Mucosa of descending colon (tissue), 3 donors: ENCODE measurements around the gene MYLK2. TPM values are rescaled to one million over a fixed set of nuclear protein-coding genes. Genes with fewer than 3 reads are reported as not detected.

ENCODE experiments used
- ATAC-seq: fragments of 200-7000 bp; cut with Tn5 transposase; one replicate; pipeline ENCODE4 v1.9.1; 2020; ENCODE audit warnings: mild to moderate bottlenecking, moderate library complexity
- DNase-seq, 3 donors: peaks; one replicate each; pipeline ENCODE4 v3.0.0-alpha.2; 2020
- H3K36me3 ChIP-seq: fragments of 200-600 bp; one replicate; pipeline ENCODE4 v1.8.0; 2021; ENCODE audit warnings: low read depth, mild to moderate bottlenecking
- H3K4me1 ChIP-seq: fragments of 200-600 bp; one replicate; pipeline ENCODE4 v1.8.0; 2021; ENCODE audit warnings: low read depth, mild to moderate bottlenecking
- H3K4me3 ChIP-seq: fragments of 200-600 bp; one replicate; pipeline ENCODE4 v1.8.0; 2021; ENCODE audit warnings: mild to moderate bottlenecking
- H3K9me3 ChIP-seq: fragments of 200-600 bp; one replicate; pipeline ENCODE4 v1.8.0; 2021; ENCODE audit warnings: mild to moderate bottlenecking
- CTCF ChIP-seq: fragments of 200-600 bp; IDR thresholded peaks from one replicate; pipeline ENCODE4 v1.8.0; 2022; ENCODE audit warnings: antibody characterized with exemption, mild to moderate bottlenecking
- intact Hi-C, 2 donors: fragments of 100-400 bp; cut with DNase I in 1 of 2; cut with micrococcal nuclease in 1 of 2; formaldehyde crosslinking; loops; one replicate each; pipeline versions ENCODE4 v1.11.0 to v1.11.1; 2022; cut with DNase I, micrococcal nuclease
- total RNA-seq, 3 donors: library from RNA; stranded (reverse); fragmentation: NEBNext Ultra II Directional in 2 of 3; extraction: Animal tissue kit (Norgen Biotek cat#: 25700) in 2 of 3; gene quantifications; one replicate each; pipeline versions ENCODE4 v1.2.1 to v1.2.4, GENCODE V29; 2021 to 2023
- donor health status: DM: no; HTN: no; CAD: no; lungs with moderate emphysema.
- donor health status: DM: no; HTN: no; CAD: no.
- donor health status: DM: no; HTN: yes; CAD: no.

MYLK2 gene
- total RNA-seq, 3 donors from 2014 or later, result 0.09 to 0.31 TPM; not detected in 1

DNA sequence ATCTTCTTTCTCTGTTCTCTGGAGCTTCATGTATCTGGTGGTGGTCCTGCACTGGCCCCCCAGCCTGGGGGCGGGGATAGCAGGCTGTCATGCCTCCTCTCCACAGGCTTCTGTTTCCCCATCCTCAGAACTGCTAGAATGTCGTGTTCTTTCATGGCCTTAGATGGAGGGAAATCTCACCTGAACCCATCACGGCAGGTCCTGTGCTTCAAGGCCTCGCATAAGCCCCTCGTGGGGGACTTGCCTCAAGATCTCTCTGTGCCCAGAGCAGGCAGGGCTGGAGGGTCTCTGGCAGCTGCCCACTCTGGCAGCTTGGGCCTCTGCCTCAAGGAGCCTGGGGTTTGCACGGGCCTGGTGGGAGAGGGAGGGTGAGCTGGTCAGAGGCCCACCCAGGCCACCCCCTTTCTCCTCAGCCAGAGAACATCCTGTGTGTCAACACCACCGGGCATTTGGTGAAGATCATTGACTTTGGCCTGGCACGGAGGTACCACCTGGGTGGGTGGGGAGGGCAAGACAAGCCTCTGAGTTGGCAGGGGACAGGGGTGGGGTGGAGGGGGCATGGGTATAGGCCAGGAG, 11.3 kb downstream of the MYLK2 start:
- intact Hi-C loops, result no loop called here
- no peaks in the 10 kb centered on the region for H3K9me3 ChIP-seq

DNA sequence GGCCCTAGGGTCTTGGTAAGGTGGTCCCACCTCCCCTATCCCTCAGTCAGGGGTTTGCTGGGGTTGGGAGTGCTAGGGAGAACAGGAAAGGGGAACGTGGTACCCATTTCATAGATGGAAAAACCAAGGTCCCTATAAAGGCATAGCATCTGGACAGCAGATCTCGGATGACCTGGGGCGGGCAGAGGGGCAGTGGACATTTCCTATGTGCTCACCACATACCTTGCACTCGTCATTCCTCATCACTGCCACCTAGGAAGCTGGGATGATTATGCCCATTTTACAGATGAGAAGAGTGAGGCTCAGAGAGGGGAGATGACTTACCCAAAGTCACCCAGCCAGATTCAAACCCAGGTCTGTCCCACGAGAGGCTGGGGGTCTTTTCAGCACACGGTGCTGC, 12.1 kb downstream of the MYLK2 start:
- ATAC-seq, result no peak
- H3K4me3 ChIP-seq, result no peak overlapping the region
- no peaks in the 10 kb centered on the region for H3K36me3 ChIP-seq
- DNase-seq, result no peak
- intact Hi-C loops, result no loop called here
- peaks cover 8% of the 10 kb centered on the region for H3K4me1 ChIP-seq
- no peak for TF ChIP-seq CTCF
- no peaks in the 10 kb centered on the region for H3K9me3 ChIP-seq

More for the DNA sequence above, 11.3 kb downstream of the MYLK2 start:
- ATAC-seq, result no peak
- no peak for DNase-seq
- H3K4me3 ChIP-seq, result no peak overlapping the region
- no peak for TF ChIP-seq CTCF
- H3K36me3 ChIP-seq, result no peaks in the 10 kb centered on the region
- peaks cover under 1% of the 10 kb centered on the region for H3K4me1 ChIP-seq

DNA sequence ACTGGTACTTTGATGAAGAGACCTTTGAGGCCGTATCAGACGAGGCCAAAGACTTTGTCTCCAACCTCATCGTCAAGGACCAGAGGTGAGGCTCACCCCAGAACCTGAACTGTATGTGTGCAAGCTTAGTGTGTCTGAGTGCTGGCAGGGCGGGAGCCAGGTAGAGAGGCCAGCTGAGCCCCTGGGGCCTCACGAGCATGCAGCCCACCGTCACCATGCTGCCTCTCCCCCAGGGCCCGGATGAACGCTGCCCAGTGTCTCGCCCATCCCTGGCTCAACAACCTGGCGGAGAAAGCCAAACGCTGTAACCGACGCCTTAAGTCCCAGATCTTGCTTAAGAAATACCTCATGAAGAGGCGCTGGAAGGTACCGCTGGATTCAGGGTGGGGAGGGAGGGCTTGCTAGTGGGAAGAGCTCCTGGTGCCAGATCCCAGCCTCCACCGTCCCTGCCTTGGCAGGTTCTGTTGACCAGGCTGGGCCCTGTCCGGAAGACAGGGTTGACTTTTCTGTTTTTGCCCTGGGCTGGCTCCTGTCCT, 12.7 kb downstream of the MYLK2 start:
- no peak for DNase-seq
- no peak for TF ChIP-seq CTCF
- no peak for ATAC-seq
- intact Hi-C loops, result no loop called here
- no peaks in the 10 kb centered on the region for H3K36me3 ChIP-seq
- H3K4me1 ChIP-seq, result peaks cover 13% of the 10 kb centered on the region
- no peaks in the 10 kb centered on the region for H3K9me3 ChIP-seq
- no peak overlapping the region for H3K4me3 ChIP-seq

DNA sequence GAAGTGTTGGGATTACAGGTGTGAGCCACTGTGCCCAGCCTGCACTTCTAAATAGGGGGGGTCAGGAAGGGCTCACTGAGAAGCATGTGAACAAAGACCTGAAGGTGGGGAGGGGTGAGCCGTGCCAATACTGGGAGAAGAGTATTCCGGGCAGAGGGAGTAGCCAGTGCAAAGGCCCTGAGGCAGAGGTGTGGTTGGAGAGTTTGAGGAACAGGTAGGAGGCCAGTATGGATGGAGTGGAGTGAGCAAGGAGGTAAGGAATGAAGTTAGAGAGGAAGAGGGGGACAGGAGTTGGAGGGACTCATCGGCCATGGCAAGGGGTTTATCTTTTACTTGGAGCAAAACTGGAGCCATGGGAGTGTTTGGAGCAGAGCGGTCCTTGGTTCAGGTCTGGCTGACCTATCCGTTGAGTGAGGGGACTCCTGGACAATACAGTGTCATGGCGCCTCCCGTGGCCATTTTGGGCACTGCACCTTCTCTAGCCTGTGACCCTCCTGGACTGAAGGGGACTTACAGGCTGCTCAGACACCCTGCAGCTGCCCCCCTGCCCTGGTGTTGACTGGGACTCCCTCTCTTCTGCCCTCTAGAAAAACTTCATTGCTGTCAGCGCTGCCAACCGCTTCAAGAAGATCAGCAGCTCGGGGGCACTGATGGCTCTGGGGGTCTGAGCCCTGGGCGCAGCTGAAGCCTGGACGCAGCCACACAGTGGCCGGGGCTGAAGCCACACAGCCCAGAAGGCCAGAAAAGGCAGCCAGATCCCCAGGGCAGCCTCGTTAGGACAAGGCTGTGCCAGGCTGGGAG, 14.2 kb downstream of the MYLK2 start:
- Histone ChIP-seq H3K4me3 (no peak overlapping the region), H3K36me3 (no peaks in the 10 kb centered on the region), H3K4me1 (peaks cover 13% of the 10 kb centered on the region), H3K9me3 (no peaks in the 10 kb centered on the region)
- TF ChIP-seq CTCF, result peak; percentile 52
- DNase-seq, result peak in 2 of 3 donors; percentile 68 to 76
- intact Hi-C loops, result no loop called here
- ATAC-seq, result peak; percentile 57

- TF ChIP-seq CTCF, result no peak
- Histone ChIP-seq H3K4me3 (no peak overlapping the region), H3K9me3 (no peaks in the 10 kb centered on the region), H3K4me1 (peaks cover 13% of the 10 kb centered on the region), H3K36me3 (no peaks in the 10 kb centered on the region)
- no peak for ATAC-seq
- DNase-seq, result no peak
- intact Hi-C loops, result no loop called here
These were observed 14.9 kb downstream of the MYLK2 start for GRCh38 chr20:31833931-31834521.
